PFSK-1 (cell line): ENCODE measurements around the gene LECT2.

Experiments used
- FOXP2 ChIP-seq: optimal IDR thresholded peaks from 2 replicates; pipeline ENCODE3; 2011; ENCODE audit warnings: borderline replicate concordance, control low read depth, inconsistent platforms; ENCODE audit not compliant: insufficient read depth; ENCODE audit errors: extremely low read length, extremely low read depth
- POLR2AphosphoS5 ChIP-seq: IDR thresholded peaks from 2 replicates; pipeline ENCODE4 v1.6.1; 2012; ENCODE audit warnings: low read depth, mild to moderate bottlenecking, control low read depth, low read length, moderate library complexity
- SIN3A ChIP-seq: IDR thresholded peaks from 2 replicates; pipeline ENCODE4 v1.6.1; 2012; ENCODE audit warnings: mild to moderate bottlenecking, low read length, moderate library complexity, borderline replicate concordance; ENCODE audit not compliant: insufficient read depth
- TAF1 ChIP-seq: IDR thresholded peaks from 2 replicates; pipeline ENCODE4 v1.6.1; 2012; ENCODE audit warnings: low read length, control low read depth, borderline replicate concordance; ENCODE audit not compliant: insufficient read depth
- TF ChIP-seq, protein P1 (sequence below), 2 experiments: IDR thresholded peaks; 2 replicates each; pipeline versions ENCODE4 v1.6.1 to v1.8.0; 2011 to 2012; ENCODE audit warnings: low read depth in 2 of 2, low read length in 2 of 2, control low read depth in 1 of 2, inconsistent platforms in 1 of 2, mild to moderate bottlenecking in 1 of 2, moderate library complexity in 1 of 2; ENCODE audit not compliant: insufficient read depth in 1 of 2

LECT2 gene

DNA sequence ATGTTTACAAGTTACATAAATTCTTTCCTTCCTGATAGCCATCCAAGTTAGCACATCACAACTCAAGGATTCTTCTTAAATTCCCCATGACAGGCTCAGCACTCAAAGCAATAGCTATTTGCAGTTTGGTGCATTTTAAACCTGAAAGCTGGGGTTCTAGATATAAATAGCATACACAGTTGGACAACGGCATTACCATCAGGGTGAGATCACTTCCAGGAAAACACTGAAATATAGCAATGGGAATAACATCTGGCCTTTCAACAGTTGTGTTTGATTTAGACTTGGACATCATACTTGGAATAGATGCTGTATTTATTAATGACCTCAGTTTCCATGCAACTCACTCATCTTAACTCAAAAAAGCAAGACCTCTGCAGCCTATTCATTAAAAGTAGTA, 24.7 kb upstream of the LECT2 start:
- TF ChIP-seq FOXP2: no peak
- TF ChIP-seq SIN3A: no peak
- no peak for TF ChIP-seq TAF1
- no peak for TF ChIP-seq POLR2AphosphoS5
- TF ChIP-seq, protein P1, sequence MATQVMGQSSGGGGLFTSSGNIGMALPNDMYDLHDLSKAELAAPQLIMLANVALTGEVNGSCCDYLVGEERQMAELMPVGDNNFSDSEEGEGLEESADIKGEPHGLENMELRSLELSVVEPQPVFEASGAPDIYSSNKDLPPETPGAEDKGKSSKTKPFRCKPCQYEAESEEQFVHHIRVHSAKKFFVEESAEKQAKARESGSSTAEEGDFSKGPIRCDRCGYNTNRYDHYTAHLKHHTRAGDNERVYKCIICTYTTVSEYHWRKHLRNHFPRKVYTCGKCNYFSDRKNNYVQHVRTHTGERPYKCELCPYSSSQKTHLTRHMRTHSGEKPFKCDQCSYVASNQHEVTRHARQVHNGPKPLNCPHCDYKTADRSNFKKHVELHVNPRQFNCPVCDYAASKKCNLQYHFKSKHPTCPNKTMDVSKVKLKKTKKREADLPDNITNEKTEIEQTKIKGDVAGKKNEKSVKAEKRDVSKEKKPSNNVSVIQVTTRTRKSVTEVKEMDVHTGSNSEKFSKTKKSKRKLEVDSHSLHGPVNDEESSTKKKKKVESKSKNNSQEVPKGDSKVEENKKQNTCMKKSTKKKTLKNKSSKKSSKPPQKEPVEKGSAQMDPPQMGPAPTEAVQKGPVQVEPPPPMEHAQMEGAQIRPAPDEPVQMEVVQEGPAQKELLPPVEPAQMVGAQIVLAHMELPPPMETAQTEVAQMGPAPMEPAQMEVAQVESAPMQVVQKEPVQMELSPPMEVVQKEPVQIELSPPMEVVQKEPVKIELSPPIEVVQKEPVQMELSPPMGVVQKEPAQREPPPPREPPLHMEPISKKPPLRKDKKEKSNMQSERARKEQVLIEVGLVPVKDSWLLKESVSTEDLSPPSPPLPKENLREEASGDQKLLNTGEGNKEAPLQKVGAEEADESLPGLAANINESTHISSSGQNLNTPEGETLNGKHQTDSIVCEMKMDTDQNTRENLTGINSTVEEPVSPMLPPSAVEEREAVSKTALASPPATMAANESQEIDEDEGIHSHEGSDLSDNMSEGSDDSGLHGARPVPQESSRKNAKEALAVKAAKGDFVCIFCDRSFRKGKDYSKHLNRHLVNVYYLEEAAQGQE (IDR thresholded peaks at IDR 0.05; ENCODE audit: insufficient read depth in 1 of 2, low read depth in 2 of 2, low read length in 2 of 2): no peak

DNA sequence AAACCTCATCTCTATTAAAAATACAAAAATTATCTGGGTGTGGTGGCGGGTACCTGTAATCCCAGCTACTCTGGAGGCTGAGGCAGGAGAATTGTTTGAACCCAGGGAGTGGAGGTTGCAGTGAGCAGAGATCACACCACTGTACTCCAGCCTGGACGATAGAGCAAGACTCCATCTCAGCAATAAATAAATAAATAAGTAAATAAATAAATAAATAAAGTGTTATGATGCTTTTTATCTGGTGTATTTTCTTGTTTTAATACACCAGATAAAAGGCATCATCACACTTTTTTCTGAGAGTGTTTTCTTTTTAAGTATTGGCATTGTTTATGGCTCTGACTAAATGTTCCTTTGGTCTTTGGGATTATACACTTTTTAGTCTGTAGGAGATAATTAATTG, 24.2 kb upstream of the LECT2 start:
- TF ChIP-seq POLR2AphosphoS5 (no peak), SIN3A (no peak), FOXP2 (no peak), TAF1 (no peak)
- TF ChIP-seq, protein P1 (IDR thresholded peaks at IDR 0.05; ENCODE audit: insufficient read depth in 1 of 2, low read depth in 2 of 2, low read length in 2 of 2): no peak

DNA sequence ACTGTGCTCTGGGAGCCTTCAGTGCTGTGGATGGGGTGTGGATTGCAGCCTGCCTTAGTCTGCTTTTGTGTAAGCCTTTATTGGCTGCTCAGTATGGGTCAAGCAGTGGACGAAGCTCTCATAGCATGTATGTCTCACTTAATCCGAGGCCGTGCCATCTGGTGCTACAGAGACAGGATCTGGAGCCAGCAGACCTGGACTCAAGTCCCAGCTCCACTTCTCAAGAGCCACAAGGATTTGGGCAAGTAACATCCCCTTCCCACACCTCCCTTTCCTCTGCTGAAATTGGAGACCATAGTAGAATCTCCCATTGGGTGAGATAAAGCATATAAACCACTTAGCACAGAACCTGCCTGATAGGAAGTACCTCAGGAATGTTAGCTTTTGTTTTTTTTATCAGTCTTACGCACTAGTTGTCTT, 23.4 kb upstream of the LECT2 start:
- TF ChIP-seq FOXP2 (no peak), SIN3A (no peak), POLR2AphosphoS5 (no peak), TAF1 (no peak)
- TF ChIP-seq, protein P1 (IDR thresholded peaks at IDR 0.05; ENCODE audit: insufficient read depth in 1 of 2, low read depth in 2 of 2, low read length in 2 of 2): no peak

DNA sequence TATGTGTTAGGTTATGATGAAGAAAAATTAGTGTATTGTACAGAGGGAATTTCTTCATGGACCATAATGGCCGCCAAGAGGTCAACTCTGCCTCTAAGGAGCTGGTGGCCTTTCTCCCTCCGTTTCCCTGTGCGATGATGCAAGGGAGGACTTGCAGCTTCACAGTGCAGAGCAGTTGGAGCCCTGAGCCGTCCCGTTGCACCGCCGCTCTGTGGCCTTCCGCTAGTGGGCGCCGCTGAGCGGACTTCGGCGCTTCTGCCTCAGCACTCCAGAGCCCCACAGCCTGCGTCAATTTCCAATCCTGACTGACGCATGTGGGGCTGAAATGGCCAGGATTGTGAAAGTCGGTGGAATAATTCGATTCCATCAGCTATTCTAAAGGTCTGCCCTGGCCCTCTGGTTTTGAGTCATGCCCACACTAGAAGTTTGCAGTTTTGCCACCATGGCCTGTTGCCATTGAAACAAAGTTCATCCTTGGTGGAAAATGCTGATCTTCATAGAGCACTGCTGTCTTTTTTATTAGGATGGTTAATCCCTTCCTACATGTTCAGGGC, 22.7 kb upstream of the LECT2 start:
- no peak for TF ChIP-seq POLR2AphosphoS5
- TF ChIP-seq, protein P1 (IDR thresholded peaks at IDR 0.05; ENCODE audit: insufficient read depth in 1 of 2, low read depth in 2 of 2, low read length in 2 of 2): no peak
- no peak for TF ChIP-seq FOXP2
- TF ChIP-seq TAF1: no peak
- TF ChIP-seq SIN3A: no peak

DNA sequence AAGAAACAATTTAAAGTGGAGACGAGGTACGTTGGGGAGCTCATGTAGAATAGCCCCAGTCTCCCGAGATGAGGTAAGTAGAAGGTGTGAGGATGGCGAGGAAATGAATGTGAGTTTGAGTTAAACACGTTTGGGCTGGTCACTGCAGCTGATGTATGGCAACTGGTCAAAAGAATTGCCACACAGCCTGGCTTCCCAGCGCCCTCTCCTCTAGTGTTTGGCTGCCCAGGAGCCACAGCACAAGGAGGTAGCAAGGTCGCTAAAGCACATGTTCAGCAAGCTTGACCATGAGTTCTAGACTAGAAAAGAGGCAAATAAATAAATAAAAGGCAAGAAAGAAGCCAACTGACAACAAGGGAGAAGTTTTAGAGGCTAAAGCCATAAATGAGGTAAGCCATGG, 21.4 kb upstream of the LECT2 start:
- TF ChIP-seq, protein P1 (IDR thresholded peaks at IDR 0.05; ENCODE audit: insufficient read depth in 1 of 2, low read depth in 2 of 2, low read length in 2 of 2): no peak
- TF ChIP-seq FOXP2 (no peak), TAF1 (no peak), SIN3A (no peak), POLR2AphosphoS5 (no peak)
